ENCODE data around the gene CYGB. TPM values are rescaled to one million over a fixed set of nuclear protein-coding genes. Genes with fewer than 3 reads are reported as not detected.

The CYGB gene
- total and polyA plus RNA-seq, 2 of the 13 experiments (the other 11 are each of a cell fraction or from before 2014, with no cell fraction given): 18.9 to 27.1 TPM

DNA sequence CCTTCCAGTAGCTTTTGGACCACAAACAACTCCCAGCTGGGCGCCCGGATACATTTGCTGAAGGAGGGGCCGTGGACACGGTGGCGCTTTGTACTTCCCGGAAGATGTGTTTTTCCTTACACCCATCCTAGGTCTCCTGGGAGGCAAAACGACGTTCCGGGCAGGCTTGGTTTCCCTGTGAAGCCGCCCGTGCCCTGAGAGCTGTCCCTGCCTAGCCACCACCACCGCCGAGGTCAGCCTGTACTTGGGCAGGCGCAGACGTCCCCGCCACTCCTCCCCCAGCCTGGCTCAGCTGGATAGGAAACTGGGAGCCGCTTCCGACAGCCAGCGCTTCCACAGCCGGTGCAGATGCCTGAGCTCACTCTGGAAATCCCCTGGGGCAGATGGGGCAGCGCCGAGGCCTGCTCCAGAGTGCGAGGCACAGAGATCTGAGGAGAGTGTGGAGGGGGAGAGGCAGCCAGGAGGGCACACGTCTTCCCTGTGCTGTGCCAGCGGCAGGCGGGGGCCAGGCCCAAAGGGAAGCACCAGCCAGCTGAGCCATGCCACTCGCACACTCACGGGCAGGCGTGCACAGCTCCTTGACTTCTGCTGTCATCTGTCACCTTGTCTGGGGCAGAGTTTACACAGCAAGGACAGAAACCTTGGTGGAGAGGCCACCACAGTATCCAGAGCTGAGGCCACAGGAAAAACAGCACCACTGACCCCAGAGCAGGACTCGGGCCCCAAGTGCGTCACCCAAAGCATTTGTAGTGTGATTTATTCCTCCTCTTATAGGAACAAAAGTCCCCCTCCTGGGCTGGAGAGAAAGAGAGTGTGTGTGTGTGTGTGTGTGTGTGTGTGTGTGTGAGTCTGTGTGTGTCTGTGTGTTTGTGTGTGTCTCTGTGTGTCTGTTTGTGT lies 39.3 kb downstream of the CYGB start (continued):
- TF ChIP-seq, protein P1, sequence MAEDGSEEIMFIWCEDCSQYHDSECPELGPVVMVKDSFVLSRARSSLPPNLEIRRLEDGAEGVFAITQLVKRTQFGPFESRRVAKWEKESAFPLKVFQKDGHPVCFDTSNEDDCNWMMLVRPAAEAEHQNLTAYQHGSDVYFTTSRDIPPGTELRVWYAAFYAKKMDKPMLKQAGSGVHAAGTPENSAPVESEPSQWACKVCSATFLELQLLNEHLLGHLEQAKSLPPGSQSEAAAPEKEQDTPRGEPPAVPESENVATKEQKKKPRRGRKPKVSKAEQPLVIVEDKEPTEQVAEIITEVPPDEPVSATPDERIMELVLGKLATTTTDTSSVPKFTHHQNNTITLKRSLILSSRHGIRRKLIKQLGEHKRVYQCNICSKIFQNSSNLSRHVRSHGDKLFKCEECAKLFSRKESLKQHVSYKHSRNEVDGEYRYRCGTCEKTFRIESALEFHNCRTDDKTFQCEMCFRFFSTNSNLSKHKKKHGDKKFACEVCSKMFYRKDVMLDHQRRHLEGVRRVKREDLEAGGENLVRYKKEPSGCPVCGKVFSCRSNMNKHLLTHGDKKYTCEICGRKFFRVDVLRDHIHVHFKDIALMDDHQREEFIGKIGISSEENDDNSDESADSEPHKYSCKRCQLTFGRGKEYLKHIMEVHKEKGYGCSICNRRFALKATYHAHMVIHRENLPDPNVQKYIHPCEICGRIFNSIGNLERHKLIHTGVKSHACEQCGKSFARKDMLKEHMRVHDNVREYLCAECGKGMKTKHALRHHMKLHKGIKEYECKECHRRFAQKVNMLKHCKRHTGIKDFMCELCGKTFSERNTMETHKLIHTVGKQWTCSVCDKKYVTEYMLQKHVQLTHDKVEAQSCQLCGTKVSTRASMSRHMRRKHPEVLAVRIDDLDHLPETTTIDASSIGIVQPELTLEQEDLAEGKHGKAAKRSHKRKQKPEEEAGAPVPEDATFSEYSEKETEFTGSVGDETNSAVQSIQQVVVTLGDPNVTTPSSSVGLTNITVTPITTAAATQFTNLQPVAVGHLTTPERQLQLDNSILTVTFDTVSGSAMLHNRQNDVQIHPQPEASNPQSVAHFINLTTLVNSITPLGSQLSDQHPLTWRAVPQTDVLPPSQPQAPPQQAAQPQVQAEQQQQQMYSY (CRISPR knock-in tag; IDR thresholded peaks at IDR 0.05): no peak
- TF ChIP-seq, protein P2, sequence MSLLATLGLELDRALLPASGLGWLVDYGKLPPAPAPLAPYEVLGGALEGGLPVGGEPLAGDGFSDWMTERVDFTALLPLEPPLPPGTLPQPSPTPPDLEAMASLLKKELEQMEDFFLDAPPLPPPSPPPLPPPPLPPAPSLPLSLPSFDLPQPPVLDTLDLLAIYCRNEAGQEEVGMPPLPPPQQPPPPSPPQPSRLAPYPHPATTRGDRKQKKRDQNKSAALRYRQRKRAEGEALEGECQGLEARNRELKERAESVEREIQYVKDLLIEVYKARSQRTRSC (CRISPR knock-in tag; IDR thresholded peaks at IDR 0.05; ENCODE audit: low read depth): 0 out of 2 replicates have a peak, but pooled peaks have one; percentile 15

DNA sequence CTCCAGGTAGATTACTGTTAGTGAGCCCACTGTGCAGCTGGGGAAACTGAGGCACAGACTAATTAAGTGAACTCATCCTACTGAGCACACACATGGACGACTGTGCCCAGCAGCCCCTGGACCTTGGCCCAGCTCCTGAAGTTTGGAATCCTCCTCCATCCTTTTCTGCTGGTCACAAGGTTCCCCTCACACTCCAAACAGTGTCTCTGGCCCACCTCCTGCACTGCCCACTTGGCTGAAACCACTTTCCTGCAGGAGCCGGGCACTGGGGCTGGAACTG lies 39.9 kb downstream of the CYGB start:
- H3K4me3 ChIP-seq (replicated peaks in 1 of 3; ENCODE audit: insufficient read depth in 1 of 3, low read depth in 2 of 3, low read length in 3 of 3): peak overlapping the region; percentile 13 to 99 (median 35)
- POLR2A ChIA-PET: interaction anchor here (1.0 to 8.2 kb wide), 18 partner anchors 10 to 145 kb away, joined by 3 to 252 read pairs (median 18); partner anchors contain the start of genes AANAT, PRPSAP1, SPHK1 and UBE2O
- TF ChIP-seq ZNF589 (CRISPR knock-in tag; conservative IDR thresholded peaks at IDR 0.05) (0 out of 2 replicates have a peak, but pooled peaks have one; percentile 4), ZNF17 (CRISPR knock-in tag; IDR thresholded peaks at IDR 0.05) (no peak), ZNF777 (CRISPR knock-in tag; IDR thresholded peaks at IDR 0.05) (no peak), ZNF138 (CRISPR knock-in tag; IDR thresholded peaks at IDR 0.05; ENCODE audit: low read depth) (0 out of 2 replicates have a peak, but pooled peaks have one; percentile 1), ZNF552 (CRISPR knock-in tag; IDR thresholded peaks at IDR 0.05; ENCODE audit: borderline replicate concordance) (0 out of 2 replicates have a peak, but pooled peaks have one; percentile 56), HES4 (CRISPR knock-in tag; IDR thresholded peaks at IDR 0.05; ENCODE audit: borderline replicate concordance) (0 out of 2 replicates have a peak, but pooled peaks have one; percentile 37), POLR2G (IDR thresholded peaks at IDR 0.05; ENCODE audit: low read depth, low read length) (peak; percentile 8; the same call in 1 of the 2 replicates)
- TF ChIP-seq, protein P3, sequence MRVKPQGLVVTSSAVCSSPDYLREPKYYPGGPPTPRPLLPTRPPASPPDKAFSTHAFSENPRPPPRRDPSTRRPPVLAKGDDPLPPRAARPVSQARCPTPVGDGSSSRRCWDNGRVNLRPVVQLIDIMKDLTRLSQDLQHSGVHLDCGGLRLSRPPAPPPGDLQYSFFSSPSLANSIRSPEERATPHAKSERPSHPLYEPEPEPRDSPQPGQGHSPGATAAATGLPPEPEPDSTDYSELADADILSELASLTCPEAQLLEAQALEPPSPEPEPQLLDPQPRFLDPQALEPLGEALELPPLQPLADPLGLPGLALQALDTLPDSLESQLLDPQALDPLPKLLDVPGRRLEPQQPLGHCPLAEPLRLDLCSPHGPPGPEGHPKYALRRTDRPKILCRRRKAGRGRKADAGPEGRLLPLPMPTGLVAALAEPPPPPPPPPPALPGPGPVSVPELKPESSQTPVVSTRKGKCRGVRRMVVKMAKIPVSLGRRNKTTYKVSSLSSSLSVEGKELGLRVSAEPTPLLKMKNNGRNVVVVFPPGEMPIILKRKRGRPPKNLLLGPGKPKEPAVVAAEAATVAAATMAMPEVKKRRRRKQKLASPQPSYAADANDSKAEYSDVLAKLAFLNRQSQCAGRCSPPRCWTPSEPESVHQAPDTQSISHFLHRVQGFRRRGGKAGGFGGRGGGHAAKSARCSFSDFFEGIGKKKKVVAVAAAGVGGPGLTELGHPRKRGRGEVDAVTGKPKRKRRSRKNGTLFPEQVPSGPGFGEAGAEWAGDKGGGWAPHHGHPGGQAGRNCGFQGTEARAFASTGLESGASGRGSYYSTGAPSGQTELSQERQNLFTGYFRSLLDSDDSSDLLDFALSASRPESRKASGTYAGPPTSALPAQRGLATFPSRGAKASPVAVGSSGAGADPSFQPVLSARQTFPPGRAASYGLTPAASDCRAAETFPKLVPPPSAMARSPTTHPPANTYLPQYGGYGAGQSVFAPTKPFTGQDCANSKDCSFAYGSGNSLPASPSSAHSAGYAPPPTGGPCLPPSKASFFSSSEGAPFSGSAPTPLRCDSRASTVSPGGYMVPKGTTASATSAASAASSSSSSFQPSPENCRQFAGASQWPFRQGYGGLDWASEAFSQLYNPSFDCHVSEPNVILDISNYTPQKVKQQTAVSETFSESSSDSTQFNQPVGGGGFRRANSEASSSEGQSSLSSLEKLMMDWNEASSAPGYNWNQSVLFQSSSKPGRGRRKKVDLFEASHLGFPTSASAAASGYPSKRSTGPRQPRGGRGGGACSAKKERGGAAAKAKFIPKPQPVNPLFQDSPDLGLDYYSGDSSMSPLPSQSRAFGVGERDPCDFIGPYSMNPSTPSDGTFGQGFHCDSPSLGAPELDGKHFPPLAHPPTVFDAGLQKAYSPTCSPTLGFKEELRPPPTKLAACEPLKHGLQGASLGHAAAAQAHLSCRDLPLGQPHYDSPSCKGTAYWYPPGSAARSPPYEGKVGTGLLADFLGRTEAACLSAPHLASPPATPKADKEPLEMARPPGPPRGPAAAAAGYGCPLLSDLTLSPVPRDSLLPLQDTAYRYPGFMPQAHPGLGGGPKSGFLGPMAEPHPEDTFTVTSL (CRISPR knock-in tag; IDR thresholded peaks at IDR 0.05; ENCODE audit: borderline replicate concordance): peak; percentile 6; the same call in 1 of the 2 replicates

More for the DNA sequence above, 39.9 kb downstream of the CYGB start:
- H3K9me3 ChIP-seq (ENCODE audit: low read length): no peaks in the 10 kb centered on the region
- peak overlapping the region; percentile 93 for H3K4me2 ChIP-seq (ENCODE audit: low read depth, low read length)
- no peak for ATAC-seq
- in situ Hi-C loops (cut with HindIII; ENCODE audit: extremely low pct_ligation_motif_present, low pct_unique_long_range_greater_than_20kb) (no loop called here), intact Hi-C loops (cut with micrococcal nuclease; ENCODE audit: unreplicated experiment) (no loop called here)
- no peak overlapping the region for H2AFZ ChIP-seq (ENCODE audit: low read length)
- H3K27me3 ChIP-seq (ENCODE audit: control insufficient read depth in 1 of 2, insufficient read depth in 2 of 2, low read length in 2 of 2): no peaks in the 10 kb centered on the region; a peak in 1 of 5 replicates
- no peak for FAIRE-seq
- DNase-seq (ENCODE audit: low spot score): no peak
- CTCF ChIA-PET (ENCODE audit: low intra/inter-chr PET ratio, low total read pairs): no interaction called here
- peaks cover 25% of the 10 kb centered on the region; the same call in 1 of the 2 replicates for H4K20me1 ChIP-seq (ENCODE audit: insufficient read depth, low read length)
- 0 out of 5 replicates have a peak, but pooled peaks cover 0 to 1% of the 10 kb centered on the region in 2 experiments for H3K36me3 ChIP-seq (replicated peaks in 1 of 2; ENCODE audit: control insufficient read depth in 1 of 2, insufficient read depth in 2 of 2, low read length in 2 of 2)
- no TSS peak for BruUV-seq (replicated peaks)
- peaks cover 29% of the 10 kb centered on the region for H3K79me2 ChIP-seq (ENCODE audit: insufficient read depth, low read length)
- H3K9ac ChIP-seq (ENCODE audit: insufficient read depth, low read depth, low read length): peak overlapping the region; percentile 91; the same call in 1 of the 2 replicates
- peak overlapping the region; percentile 61 for H3K27ac ChIP-seq (ENCODE audit: extremely low read length, insufficient read depth, low read length)
- WGBS (ENCODE audit: low lambda C conversion rate): 34% methylated on average over 2 of the region's 2 CpGs
- H3K4me1 ChIP-seq (ENCODE audit: insufficient read depth, low read length): peaks cover 70% of the 10 kb centered on the region
